ENCODE measurements around the gene SMPDL3A.

GRCh38 chr6:122788663-122789181 lies 336 bp upstream of the SMPDL3A start:
- TF ChIP-seq, protein P1, sequence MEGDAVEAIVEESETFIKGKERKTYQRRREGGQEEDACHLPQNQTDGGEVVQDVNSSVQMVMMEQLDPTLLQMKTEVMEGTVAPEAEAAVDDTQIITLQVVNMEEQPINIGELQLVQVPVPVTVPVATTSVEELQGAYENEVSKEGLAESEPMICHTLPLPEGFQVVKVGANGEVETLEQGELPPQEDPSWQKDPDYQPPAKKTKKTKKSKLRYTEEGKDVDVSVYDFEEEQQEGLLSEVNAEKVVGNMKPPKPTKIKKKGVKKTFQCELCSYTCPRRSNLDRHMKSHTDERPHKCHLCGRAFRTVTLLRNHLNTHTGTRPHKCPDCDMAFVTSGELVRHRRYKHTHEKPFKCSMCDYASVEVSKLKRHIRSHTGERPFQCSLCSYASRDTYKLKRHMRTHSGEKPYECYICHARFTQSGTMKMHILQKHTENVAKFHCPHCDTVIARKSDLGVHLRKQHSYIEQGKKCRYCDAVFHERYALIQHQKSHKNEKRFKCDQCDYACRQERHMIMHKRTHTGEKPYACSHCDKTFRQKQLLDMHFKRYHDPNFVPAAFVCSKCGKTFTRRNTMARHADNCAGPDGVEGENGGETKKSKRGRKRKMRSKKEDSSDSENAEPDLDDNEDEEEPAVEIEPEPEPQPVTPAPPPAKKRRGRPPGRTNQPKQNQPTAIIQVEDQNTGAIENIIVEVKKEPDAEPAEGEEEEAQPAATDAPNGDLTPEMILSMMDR (IDR thresholded peaks at IDR 0.05), result no peak
- TF ChIP-seq POLR2AphosphoS5 (IDR thresholded peaks at IDR 0.05), result no peak
